HEK293T (cell line): ENCODE results near the gene TTC33.

ENCODE experiments used
- ARNT ChIP-seq: fragments of 450-650 bp; IDR thresholded peaks from 2 replicates; pipeline ENCODE4 v1.6.1; 2017; ENCODE audit warnings: mild to moderate bottlenecking
- BHLHE40 ChIP-seq: fragments of 450-650 bp; IDR thresholded peaks from 2 replicates; pipeline ENCODE4 v1.6.1; 2016; ENCODE audit warnings: mild to moderate bottlenecking, moderate library complexity, borderline replicate concordance
- FOXA1 ChIP-seq: fragments of 450-650 bp; IDR thresholded peaks from 2 replicates; pipeline ENCODE4 v1.6.1; 2016; ENCODE audit warnings: mild to moderate bottlenecking
- FOXK2 ChIP-seq: fragments of 450-650 bp; IDR thresholded peaks from 2 replicates; pipeline ENCODE4 v1.6.1; 2016; ENCODE audit warnings: mild to moderate bottlenecking
- HDGF ChIP-seq: fragments of 450-650 bp; IDR thresholded peaks from 2 replicates; pipeline ENCODE4 v1.6.1; 2017; ENCODE audit warnings: antibody characterized with exemption, borderline replicate concordance
- L3MBTL2 ChIP-seq: fragments of 450-650 bp; conservative IDR thresholded peaks from 2 replicates; pipeline ENCODE4 v1.6.1; 2016; ENCODE audit warnings: mild to moderate bottlenecking
- SP1 ChIP-seq: fragments of 450-650 bp; IDR thresholded peaks from 2 replicates; pipeline ENCODE4 v1.6.1; 2017
- SUZ12 ChIP-seq: fragments of 450-650 bp; IDR thresholded peaks from 2 replicates; pipeline ENCODE4 v1.6.1; 2016; ENCODE audit warnings: mild to moderate bottlenecking
- TARDBP ChIP-seq: fragments of 450-650 bp; IDR thresholded peaks from 2 replicates; pipeline ENCODE4 v1.6.1; 2016
- TF ChIP-seq, protein P1 (sequence below): fragments of 450-650 bp; IDR thresholded peaks from 2 replicates; pipeline ENCODE4 v1.6.1; 2016

DNA sequence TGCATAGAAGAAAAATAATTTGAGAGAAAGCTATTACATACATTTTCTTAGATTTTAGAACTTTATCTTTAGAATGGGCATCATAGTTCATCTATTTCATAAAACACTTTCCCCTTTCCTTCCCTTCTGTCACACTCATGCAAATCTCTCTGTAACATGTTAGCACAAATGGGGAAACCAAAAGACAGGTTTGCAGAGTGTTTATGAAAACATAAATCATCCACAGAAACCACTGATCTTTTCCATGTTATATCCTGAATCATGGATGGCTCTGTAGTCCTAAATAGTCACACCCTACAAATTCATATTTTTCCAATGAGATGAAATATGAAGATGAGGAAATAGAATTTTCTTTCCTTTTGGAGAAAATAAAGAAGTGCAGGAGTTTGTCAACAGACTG lies 198.9 kb downstream of the TTC33 start:
- TF ChIP-seq TARDBP (no peak), SUZ12 (no peak), HDGF (no peak), FOXA1 (no peak), BHLHE40 (no peak), SP1 (no peak), FOXK2 (no peak), L3MBTL2 (no peak), ARNT (no peak)
- TF ChIP-seq, protein P1, sequence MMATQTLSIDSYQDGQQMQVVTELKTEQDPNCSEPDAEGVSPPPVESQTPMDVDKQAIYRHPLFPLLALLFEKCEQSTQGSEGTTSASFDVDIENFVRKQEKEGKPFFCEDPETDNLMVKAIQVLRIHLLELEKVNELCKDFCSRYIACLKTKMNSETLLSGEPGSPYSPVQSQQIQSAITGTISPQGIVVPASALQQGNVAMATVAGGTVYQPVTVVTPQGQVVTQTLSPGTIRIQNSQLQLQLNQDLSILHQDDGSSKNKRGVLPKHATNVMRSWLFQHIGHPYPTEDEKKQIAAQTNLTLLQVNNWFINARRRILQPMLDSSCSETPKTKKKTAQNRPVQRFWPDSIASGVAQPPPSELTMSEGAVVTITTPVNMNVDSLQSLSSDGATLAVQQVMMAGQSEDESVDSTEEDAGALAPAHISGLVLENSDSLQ, result no peak
